ENCODE results near the gene TMEM132D. TPM values are rescaled to one million over a fixed set of nuclear protein-coding genes. Genes with fewer than 3 reads are reported as not detected.

Gene TMEM132D
- total and polyA plus RNA-seq, 2 of the 8 experiments (the other 6 are each of a cell fraction or from before 2014, with no cell fraction given): 3.5 to 10.1 TPM

- H3K79me1 ChIP-seq (ENCODE audit: low read depth, low read length): no peaks in the 10 kb centered on the region
- no peak overlapping the region for H4K8ac ChIP-seq (ENCODE audit: extremely low read depth, insufficient read depth, low read length)
- H3K4ac ChIP-seq (replicated peaks; ENCODE audit: insufficient read length, low read depth, low read length): no peak overlapping the region
- WGBS, 2 experiments (ENCODE audit: extremely low coverage in 1 of 2, insufficient coverage in 1 of 2, insufficient read length in 1 of 2, insufficient replicate concordance in 2 of 2, low coverage in 1 of 2, low lambda C conversion rate in 2 of 2, missing lambda C conversion rate in 1 of 2): 94% methylated on average over 2 of the region's 2 CpGs; no CpG with 5 or more reads in 1 of the 2 experiments
- H2BK5ac ChIP-seq (ENCODE audit: low read depth, low read length): no peak overlapping the region
- FAIRE-seq: no peak
- no peak overlapping the region for H4K5ac ChIP-seq (ENCODE audit: insufficient read length, low read depth, low read length)
- no peak overlapping the region for H4K91ac ChIP-seq (replicated peaks; ENCODE audit: insufficient read length, low read length)
- no peak overlapping the region for H3K27ac ChIP-seq (ENCODE audit: low read depth, low read length)
- 0 out of 2 replicates have a peak, but pooled peaks cover 2% of the 10 kb centered on the region for H3K23me2 ChIP-seq (ENCODE audit: low read depth, low read length)
- no peaks in the 10 kb centered on the region for H3K79me2 ChIP-seq (ENCODE audit: control insufficient read depth in 1 of 2, insufficient read depth in 2 of 2, low read length in 2 of 2)
- H2BK15ac ChIP-seq (ENCODE audit: low read length): no peak overlapping the region
- no peak overlapping the region for H2BK120ac ChIP-seq (replicated peaks; ENCODE audit: low read depth, low read length)
- H3K27me3 ChIP-seq (replicated peaks in 1 of 4; ENCODE audit: control insufficient read depth in 3 of 4, extremely low read depth in 1 of 4, insufficient read depth in 3 of 4, low read length in 3 of 4): no peaks in the 10 kb centered on the region
- H3K4me3 ChIP-seq (ENCODE audit: extremely low read depth in 1 of 4, insufficient read depth in 2 of 4, low read depth in 3 of 4, low read length in 4 of 4): no peak overlapping the region
- H3K4me2 ChIP-seq (ENCODE audit: insufficient read depth in 1 of 2, low read depth in 2 of 2, low read length in 2 of 2): no peak overlapping the region
- H2BK12ac ChIP-seq (ENCODE audit: low read depth, low read length): no peak overlapping the region
- H3K23ac ChIP-seq (ENCODE audit: insufficient read length): no peak overlapping the region
- TF ChIP-seq SAP30 (IDR thresholded peaks at IDR 0.05; ENCODE audit: insufficient read depth, insufficient replicate concordance, low read length): no peak
- ChIA-PET CTCF (ENCODE audit: partially characterized antibody) (no interaction called here), POLR2A (ENCODE audit: partially characterized antibody) (no interaction called here)
- DNase-seq (ENCODE audit: low read depth in 1 of 2, low spot score in 2 of 2): no peak
- H3K9ac ChIP-seq (replicated peaks in 1 of 4; ENCODE audit: extremely low read depth in 1 of 4, low read depth in 3 of 4, low read length in 3 of 4): no peak overlapping the region
- no peaks in the 10 kb centered on the region for H3K9me3 ChIP-seq (ENCODE audit: insufficient read depth in 2 of 2, low read depth in 1 of 2, low read length in 1 of 2)
- no peak overlapping the region for H3K14ac ChIP-seq (ENCODE audit: insufficient read length)
- H3K36me3 ChIP-seq (ENCODE audit: control insufficient read depth in 2 of 4, insufficient read depth in 4 of 4, low read length in 3 of 4): no peaks in the 10 kb centered on the region
- no peak overlapping the region for H2BK20ac ChIP-seq (ENCODE audit: low read length)
- no peak overlapping the region for H3K18ac ChIP-seq (ENCODE audit: extremely low read depth, low read length)
- H2AFZ ChIP-seq (ENCODE audit: low read length): no peak overlapping the region
- H3K4me1 ChIP-seq (replicated peaks in 1 of 4; ENCODE audit: control insufficient read depth in 3 of 4, insufficient read depth in 4 of 4, low read length in 3 of 4): no peaks in the 10 kb centered on the region
- H3K56ac ChIP-seq (replicated peaks; ENCODE audit: insufficient read length, low read depth, low read length): no peak overlapping the region
- H2AK5ac ChIP-seq (ENCODE audit: low read depth, low read length): no peak overlapping the region
- H4K20me1 ChIP-seq (replicated peaks in 1 of 2; ENCODE audit: control insufficient read depth in 1 of 2, insufficient read depth in 2 of 2, low read length in 2 of 2): no peaks in the 10 kb centered on the region
Measured at GRCh38 chr12:129717438-129717837, 186.4 kb downstream of the TMEM132D start.

All from H1 (cell line).